Measurements from ENCODE around the gene TNFRSF12A. TPM values are rescaled to one million over a fixed set of nuclear protein-coding genes. Genes with fewer than 3 reads are reported as not detected.

TNFRSF12A gene
- total RNA-seq, 1 experiment from 2014 or later = 62.5 TPM

GRCh38 chr16:2980227-2981176 lies 39.7 kb upstream of the TNFRSF12A start, which contains the start of gene PKMYT1:
PKMYT1 (minus strand) TSS chr16:2980446; CDS start chr16:2979657, 789 bp downstream.
- no peaks in the 10 kb centered on the region for H3K27me3 Mint-ChIP-seq (ENCODE audit: insufficient read depth, unreplicated experiment)
- Histone ChIP-seq H3K27me3 (replicated peaks; ENCODE audit: control insufficient read depth, insufficient read depth, low read length) (no peaks in the 10 kb centered on the region), H3K9me3 (no peaks in the 10 kb centered on the region), H3K36me3 (ENCODE audit: control insufficient read depth, insufficient read depth, low read length) (no peaks in the 10 kb centered on the region; the same call in 1 of the 2 replicates), H3K4me1 (peaks cover 16% of the 10 kb centered on the region), H3K4me3 (ENCODE audit: low read depth, low read length) (peak within 1 kb of the TSS; percentile 82)
- CTCF ChIA-PET = interaction anchor here (0.6 to 1.7 kb wide), 4 partner anchors 11 to 171 kb away, joined by 4 to 6 read pairs (median 6); partner anchors contain the start of gene PAQR4
- H3K9me3 Mint-ChIP-seq (ENCODE audit: unreplicated experiment) = no peaks in the 10 kb centered on the region
- TF ChIP-seq CTCF (IDR thresholded peaks at IDR 0.05; ENCODE audit: insufficient read depth in 1 of 2, low read depth in 1 of 2, low read length in 1 of 2, severe bottlenecking in 1 of 2, unreplicated experiment in 1 of 2) = no peak
- POLR2A ChIA-PET = interaction anchor here (0.7 to 1.7 kb wide), 4 partner anchors 16 to 62 kb away, joined by 3 to 5 read pairs (median 5); partner anchors contain the start of gene KREMEN2
- no peaks in the 10 kb centered on the region for H3K4me1 Mint-ChIP-seq (ENCODE audit: low read depth, unreplicated experiment)
- intact Hi-C loops (cut with micrococcal nuclease; ENCODE audit: unreplicated experiment) = loop anchor here (1.0 kb wide), 1 partner anchor 44 kb away; the partner anchor contains the start of gene THOC6
- peak within 1 kb of the TSS; percentile 91 for H3K4me3 Mint-ChIP-seq (ENCODE audit: unreplicated experiment)
- H3K36me3 Mint-ChIP-seq (ENCODE audit: insufficient read depth, unreplicated experiment) = peaks cover 18% of the 10 kb centered on the region
- peak; percentile 87 to 95 for DNase-seq
- peak within 1 kb of the TSS; percentile 80 for H3K27ac Mint-ChIP-seq (ENCODE audit: unreplicated experiment)
- BruUV-seq (replicated peaks) = TSS peak; percentile 78

- Histone ChIP-seq H3K9me3 (no peaks in the 10 kb centered on the region), H3K36me3 (ENCODE audit: control insufficient read depth, insufficient read depth, low read length) (no peaks in the 10 kb centered on the region; the same call in 1 of the 2 replicates), H3K4me3 (ENCODE audit: low read depth, low read length) (peak overlapping the region; percentile 82; the same call in 1 of the 2 replicates), H3K27me3 (replicated peaks; ENCODE audit: control insufficient read depth, insufficient read depth, low read length) (no peaks in the 10 kb centered on the region), H3K4me1 (peaks cover 16% of the 10 kb centered on the region)
- Mint-ChIP-seq H3K27me3 (ENCODE audit: insufficient read depth, unreplicated experiment) (no peaks in the 10 kb centered on the region), H3K9me3 (ENCODE audit: unreplicated experiment) (no peaks in the 10 kb centered on the region), H3K4me3 (ENCODE audit: unreplicated experiment) (peak overlapping the region; percentile 91), H3K36me3 (ENCODE audit: insufficient read depth, unreplicated experiment) (peaks cover 12% of the 10 kb centered on the region), H3K4me1 (ENCODE audit: low read depth, unreplicated experiment) (no peaks in the 10 kb centered on the region), H3K27ac (ENCODE audit: unreplicated experiment) (peak overlapping the region; percentile 21)
- CTCF ChIA-PET = interaction anchor here (0.6 to 1.6 kb wide), 2 partner anchors 16 to 43 kb away, joined by 4 to 6 read pairs; no protein-coding TSS in a partner anchor
- no TSS peak for BruUV-seq (replicated peaks)
- no peak for DNase-seq
- intact Hi-C loops (cut with micrococcal nuclease; ENCODE audit: unreplicated experiment) = loop anchor here (1.0 kb wide), 1 partner anchor 43 kb away; the partner anchor contains the start of gene THOC6
- POLR2A ChIA-PET = interaction anchor here (1.5 to 1.7 kb wide), 2 partner anchors 17 to 22 kb away, joined by 5 read pairs; partner anchors contain the start of gene KREMEN2
- TF ChIP-seq CTCF (IDR thresholded peaks at IDR 0.05; ENCODE audit: insufficient read depth in 1 of 2, low read depth in 1 of 2, low read length in 1 of 2, severe bottlenecking in 1 of 2, unreplicated experiment in 1 of 2) = no peak
These were observed 38.8 kb upstream of the TNFRSF12A start for GRCh38 chr16:2981177-2981898.

All from Caco-2 (cell line).